ENCODE measurements around the gene RAB32. TPM values are rescaled to one million over a fixed set of nuclear protein-coding genes. Genes with fewer than 3 reads are reported as not detected.

Gene RAB32
- total RNA-seq, 1 experiment from 2014 or later: 4.7 TPM

GRCh38 chr6:146543940-146544615 lies 445 bp downstream of the RAB32 start:
- TF ChIP-seq, protein P1, sequence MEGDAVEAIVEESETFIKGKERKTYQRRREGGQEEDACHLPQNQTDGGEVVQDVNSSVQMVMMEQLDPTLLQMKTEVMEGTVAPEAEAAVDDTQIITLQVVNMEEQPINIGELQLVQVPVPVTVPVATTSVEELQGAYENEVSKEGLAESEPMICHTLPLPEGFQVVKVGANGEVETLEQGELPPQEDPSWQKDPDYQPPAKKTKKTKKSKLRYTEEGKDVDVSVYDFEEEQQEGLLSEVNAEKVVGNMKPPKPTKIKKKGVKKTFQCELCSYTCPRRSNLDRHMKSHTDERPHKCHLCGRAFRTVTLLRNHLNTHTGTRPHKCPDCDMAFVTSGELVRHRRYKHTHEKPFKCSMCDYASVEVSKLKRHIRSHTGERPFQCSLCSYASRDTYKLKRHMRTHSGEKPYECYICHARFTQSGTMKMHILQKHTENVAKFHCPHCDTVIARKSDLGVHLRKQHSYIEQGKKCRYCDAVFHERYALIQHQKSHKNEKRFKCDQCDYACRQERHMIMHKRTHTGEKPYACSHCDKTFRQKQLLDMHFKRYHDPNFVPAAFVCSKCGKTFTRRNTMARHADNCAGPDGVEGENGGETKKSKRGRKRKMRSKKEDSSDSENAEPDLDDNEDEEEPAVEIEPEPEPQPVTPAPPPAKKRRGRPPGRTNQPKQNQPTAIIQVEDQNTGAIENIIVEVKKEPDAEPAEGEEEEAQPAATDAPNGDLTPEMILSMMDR (conservative IDR thresholded peaks at IDR 0.05): no peak
- Histone ChIP-seq H3K9me3 (ENCODE audit: control insufficient read depth, low read depth, low read length) (no peaks in the 10 kb centered on the region), H3K27me3 (ENCODE audit: insufficient read depth, low read length) (no peaks in the 10 kb centered on the region), H4K91ac (ENCODE audit: insufficient read length, low read depth, low read length) (no peak overlapping the region), H2BK15ac (ENCODE audit: low read depth, low read length) (no peak overlapping the region), H2BK20ac (ENCODE audit: low read depth, low read length, poor library complexity, severe bottlenecking) (no peak overlapping the region), H2BK5ac (ENCODE audit: insufficient read length, low read length) (no peak overlapping the region), H3T11ph (ENCODE audit: low read length) (no peak overlapping the region), H4K5ac (ENCODE audit: insufficient read length, low read depth, low read length) (no peak overlapping the region), H3K4me2 (ENCODE audit: insufficient read depth, insufficient read length, low read length) (peak overlapping the region; percentile 72), H4K20me1 (ENCODE audit: control insufficient read depth, insufficient read depth, insufficient read length) (no peaks in the 10 kb centered on the region), H2AFZ (ENCODE audit: low read length) (no peak overlapping the region), H3K9ac (ENCODE audit: extremely low read depth, insufficient read length, low read length) (peak overlapping the region; percentile 76), H2AK5ac (ENCODE audit: insufficient read length, low read length) (no peak overlapping the region), H3K23ac (ENCODE audit: insufficient read length, low read depth, low read length) (no peak overlapping the region), H3K14ac (ENCODE audit: insufficient read depth, low read length) (peak overlapping the region; percentile 96), H4K8ac (replicated peaks; ENCODE audit: insufficient read length, low read depth, low read length) (no peak overlapping the region), H2BK12ac (ENCODE audit: insufficient read length, low read depth, low read length) (no peak overlapping the region), H3K56ac (ENCODE audit: insufficient read length, low read depth, low read length) (no peak overlapping the region), H3K23me2 (ENCODE audit: insufficient read length, low read depth, low read length, poor library complexity, severe bottlenecking) (peaks cover 8% of the 10 kb centered on the region), H3K27ac (ENCODE audit: insufficient read length, low read depth, low read length) (no peak overlapping the region), H3K79me1 (ENCODE audit: insufficient read depth, low read depth, low read length, poor library complexity, severe bottlenecking) (no peaks in the 10 kb centered on the region), H2BK120ac (ENCODE audit: low read depth, low read length, poor library complexity, severe bottlenecking) (no peak overlapping the region), H3K79me2 (ENCODE audit: insufficient read depth, low read length) (peaks cover 1% of the 10 kb centered on the region; the same call in 1 of the 2 replicates), H3K18ac (ENCODE audit: insufficient read length, low read depth, low read length) (peak overlapping the region; percentile 94), H3K4me1 (ENCODE audit: insufficient read depth, low read length) (peaks cover 3% of the 10 kb centered on the region; the same call in 1 of the 2 replicates), H3K4ac (ENCODE audit: low read depth, low read length) (no peak overlapping the region)
- DNase-seq: peak; percentile 54
- Mint-ChIP-seq H3K27ac (peak overlapping the region in 2 of 3 experiments; percentile 78 to 90; a peak in 2 of 7 replicates), H3K36me3 (ENCODE audit: insufficient read depth in 1 of 3, low read depth in 3 of 3) (no peaks in the 10 kb centered on the region), H3K4me3 (peak overlapping the region; percentile 92 to 93), H3K9me3 (no peaks in the 10 kb centered on the region), H3K27me3 (ENCODE audit: low read depth) (peaks cover 2% of the 10 kb centered on the region; the same call in 1 of the 2 replicates), H3K4me1 (peaks cover 16 to 18% of the 10 kb centered on the region in 2 experiments)
- WGBS (ENCODE audit: extremely low coverage, insufficient read length, low lambda C conversion rate): no CpG with 5 or more reads among the region's 33 CpGs
